Breast epithelium (tissue), 4 donors: ENCODE measurements around the gene MYLK. TPM values are rescaled to one million over a fixed set of nuclear protein-coding genes. Genes with fewer than 3 reads are reported as not detected.

Experiments used
- DNase-seq, 2 donors: peaks; one replicate each; pipeline ENCODE4 v3.0.0-alpha.2; 2019; ENCODE audit warnings: low spot score in 2 of 2
- H3K27ac ChIP-seq, 2 donors: fragments of 200-600 bp; sonication (generic) in 1 of 2; one replicate each; pipeline ENCODE4 v1.5.1; 2016 to 2019; ENCODE audit warnings: mild to moderate bottlenecking in 1 of 2
- H3K27me3 ChIP-seq, 2 donors: fragments of 200-600 bp; sonication (generic) in 1 of 2; one replicate each; pipeline versions ENCODE4 v1.5.1 to v1.6.0; 2017 to 2019; ENCODE audit warnings: control low read depth in 1 of 2, mild to moderate bottlenecking in 1 of 2
- H3K36me3 ChIP-seq: fragments of 200-600 bp; one replicate; pipeline ENCODE4 v1.5.1; 2019
- H3K4me1 ChIP-seq, 2 donors: fragments of 200-600 bp; sonication (generic); one replicate each; pipeline ENCODE4 v1.5.1; 2016 to 2019; ENCODE audit warnings: control low read depth in 1 of 2
- H3K4me3 ChIP-seq, 3 donors: fragments of 200-600 bp; sonication (generic); 1 replicate in 2 of 3; 2 replicates in 1 of 3; pipeline ENCODE4 v1.5.1; 2016 to 2019; ENCODE audit warnings: mild to moderate bottlenecking in 3 of 3, moderate library complexity in 2 of 3
- H3K9me3 ChIP-seq, 2 donors: fragments of 200-600 bp; sonication (generic) in 1 of 2; one replicate each; pipeline ENCODE4 v1.5.1; 2016 to 2019; ENCODE audit warnings: control low read depth in 1 of 2
- CTCF ChIP-seq, 3 donors: fragments of 450-650 bp; IDR thresholded peaks; one replicate each; pipeline ENCODE4 v1.5.1; 2016 to 2017; ENCODE audit warnings: antibody characterized with exemption in 3 of 3, mild to moderate bottlenecking in 3 of 3, moderate library complexity in 3 of 3
- POLR2A ChIP-seq: fragments of 450-650 bp; IDR thresholded peaks from one replicate; pipeline ENCODE4 v1.6.1; 2016; ENCODE audit warnings: antibody characterized with exemption, mild to moderate bottlenecking, moderate library complexity
- POLR2AphosphoS5 ChIP-seq, 3 donors: sonication (generic); formaldehyde crosslinking; IDR thresholded peaks; one replicate each; pipeline ENCODE4 v1.6.1; 2017; ENCODE audit warnings: antibody characterized with exemption in 3 of 3
- intact Hi-C: fragments of 100-400 bp; cut with DNase I; formaldehyde crosslinking; loops from one replicate; pipeline ENCODE4 v1.15.1; 2023; ENCODE audit warnings: low total_unique reads
- total RNA-seq, 3 donors: library from RNA; depleted of rRNA; stranded (reverse); fragments of >200 nt; gene quantifications; one replicate each; pipeline ENCODE4 v1.1.0, GENCODE V29; 2016

Gene MYLK
- total RNA-seq, 3 donors from 2014 or later, result 87.2 to 188 (median 181) TPM

GRCh38 chr3:123700791-123701722, 183.1 kb downstream of the MYLK start:
- intact Hi-C loops, result loop anchor here (10.0 kb wide), 1 partner anchor 56 kb away; no protein-coding TSS in a partner anchor
- TF ChIP-seq CTCF (IDR thresholded peaks at IDR 0.05) (no peak), POLR2A (no peak), POLR2AphosphoS5 (IDR thresholded peaks at IDR 0.05) (no peak)
- peak in 1 of 2 donors; percentile 67 for DNase-seq
- Histone ChIP-seq H3K27me3 (no peaks in the 10 kb centered on the region), H3K36me3 (no peaks in the 10 kb centered on the region), H3K9me3 (no peaks in the 10 kb centered on the region), H3K4me3 (peak overlapping the region; percentile 32 to 62 (median 53)), H3K27ac (peak overlapping the region; percentile 64 to 88), H3K4me1 (no peaks in the 10 kb centered on the region)

GRCh38 chr3:123698813-123699212, 185.3 kb downstream of the MYLK start:
- TF ChIP-seq POLR2A (no peak), CTCF (IDR thresholded peaks at IDR 0.05) (no peak), POLR2AphosphoS5 (IDR thresholded peaks at IDR 0.05) (no peak)
- Histone ChIP-seq H3K9me3 (no peaks in the 10 kb centered on the region), H3K4me3 (peak overlapping the region; percentile 32 to 62 (median 53)), H3K4me1 (peaks cover 6 to 9% of the 10 kb centered on the region in 2 donors), H3K36me3 (no peaks in the 10 kb centered on the region), H3K27me3 (no peaks in the 10 kb centered on the region), H3K27ac (peak overlapping the region; percentile 64 to 88)
- intact Hi-C loops, result no loop called here
- DNase-seq, result no peak

GRCh38 chr3:123696808-123697207, 187.3 kb downstream of the MYLK start:
- Histone ChIP-seq H3K36me3 (no peaks in the 10 kb centered on the region), H3K4me1 (peaks cover 7 to 9% of the 10 kb centered on the region in 2 donors), H3K9me3 (no peaks in the 10 kb centered on the region), H3K4me3 (peak overlapping the region; percentile 12 to 62 (median 53)), H3K27ac (peak overlapping the region; percentile 36 to 88), H3K27me3 (no peaks in the 10 kb centered on the region)
- no peak for DNase-seq
- TF ChIP-seq CTCF (IDR thresholded peaks at IDR 0.05) (no peak), POLR2AphosphoS5 (IDR thresholded peaks at IDR 0.05) (no peak), POLR2A (no peak)
- intact Hi-C loops, result no loop called here

- intact Hi-C loops, result no loop called here
- Histone ChIP-seq H3K27me3 (no peaks in the 10 kb centered on the region), H3K4me3 (peak overlapping the region; percentile 12 to 62 (median 53)), H3K9me3 (no peaks in the 10 kb centered on the region), H3K27ac (peak overlapping the region; percentile 46 to 88), H3K36me3 (no peaks in the 10 kb centered on the region), H3K4me1 (peaks cover 7 to 9% of the 10 kb centered on the region in 2 donors)
- no peak for TF ChIP-seq POLR2AphosphoS5 (IDR thresholded peaks at IDR 0.05)
- TF ChIP-seq CTCF (IDR thresholded peaks at IDR 0.05), result no peak
- TF ChIP-seq POLR2A, result no peak
- no peak for DNase-seq
These were observed 188.1 kb downstream of the MYLK start for GRCh38 chr3:123695731-123696640.
